Hematopoietic multipotent progenitor cell treated with erythropoietin and hydrocortisone succinate and interleukin-3 and kit ligand, for 17 days (in vitro differentiated cells): ENCODE data around the gene FSIP1.
"Not testable (repeated sequence)": the region's sequence is repeated elsewhere in the genome, so short reads cannot be mapped to it uniquely, and the experiment has no call there.

ENCODE experiments used
- DNase-seq: peaks from one replicate; pipeline ENCODE4 v3.0.0-alpha.2; 2015; ENCODE audit warnings: low spot score

The FSIP1 gene

DNA sequence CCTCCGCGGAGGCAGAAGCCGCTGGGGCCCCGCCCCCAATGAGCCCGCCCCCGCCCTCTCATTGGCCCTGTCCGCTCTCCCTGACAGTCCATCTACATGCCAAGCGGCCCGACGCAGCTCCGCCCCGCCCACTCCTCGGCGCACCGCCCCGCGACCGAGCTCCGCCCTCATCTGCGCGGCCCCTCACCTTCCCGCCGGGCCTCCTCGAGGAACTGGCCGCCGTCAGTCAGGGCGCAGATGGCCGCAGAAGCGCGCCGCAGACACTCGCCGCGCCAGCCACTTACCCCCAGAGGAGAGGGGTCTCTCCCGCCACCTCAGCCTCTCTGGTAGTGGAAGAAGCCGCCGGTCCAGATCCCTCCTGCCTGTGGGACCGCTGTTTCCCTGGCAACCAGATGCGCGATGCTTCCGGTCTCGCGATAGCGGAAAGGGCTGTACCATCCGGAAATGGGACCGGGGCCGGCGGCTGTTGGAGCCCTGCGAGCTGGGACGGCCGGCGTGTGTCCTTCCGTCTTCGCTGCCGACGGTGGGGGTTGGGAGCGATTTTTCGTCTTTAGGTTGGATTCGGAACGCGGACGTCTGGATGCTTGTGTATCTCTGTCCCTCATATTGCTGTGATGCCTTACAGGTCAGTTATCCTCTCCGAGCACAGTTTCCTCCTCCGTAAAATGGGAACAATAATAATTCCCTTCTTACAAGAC is at the start of gene FSIP1:
Gene FSIP1, minus strand, starts transcription at position 401 of the 698 bp plus-strand sequence. CDS start 6,317 bp downstream, outside the sequence.
- DNase-seq = peak; percentile 94

DNA sequence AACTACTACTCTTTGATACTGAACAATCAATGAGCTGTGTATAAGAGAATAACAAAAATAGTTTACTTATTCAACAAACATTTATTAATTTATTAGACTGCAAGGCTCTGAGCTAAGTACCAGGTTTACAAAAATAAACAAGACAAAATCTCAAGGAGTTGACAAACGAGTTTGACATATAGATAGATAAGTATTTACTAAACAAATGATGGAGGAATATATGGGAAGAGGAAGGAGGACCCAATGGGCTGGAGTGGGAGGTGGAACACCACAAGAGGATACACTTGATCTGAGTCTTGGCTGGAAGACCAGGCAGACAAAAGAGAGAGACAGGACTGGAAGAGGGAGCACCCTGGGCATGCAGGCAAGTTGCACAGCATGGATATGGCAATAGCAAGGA is 47.5 kb upstream of the FSIP1 start:
- no peak for DNase-seq

DNA sequence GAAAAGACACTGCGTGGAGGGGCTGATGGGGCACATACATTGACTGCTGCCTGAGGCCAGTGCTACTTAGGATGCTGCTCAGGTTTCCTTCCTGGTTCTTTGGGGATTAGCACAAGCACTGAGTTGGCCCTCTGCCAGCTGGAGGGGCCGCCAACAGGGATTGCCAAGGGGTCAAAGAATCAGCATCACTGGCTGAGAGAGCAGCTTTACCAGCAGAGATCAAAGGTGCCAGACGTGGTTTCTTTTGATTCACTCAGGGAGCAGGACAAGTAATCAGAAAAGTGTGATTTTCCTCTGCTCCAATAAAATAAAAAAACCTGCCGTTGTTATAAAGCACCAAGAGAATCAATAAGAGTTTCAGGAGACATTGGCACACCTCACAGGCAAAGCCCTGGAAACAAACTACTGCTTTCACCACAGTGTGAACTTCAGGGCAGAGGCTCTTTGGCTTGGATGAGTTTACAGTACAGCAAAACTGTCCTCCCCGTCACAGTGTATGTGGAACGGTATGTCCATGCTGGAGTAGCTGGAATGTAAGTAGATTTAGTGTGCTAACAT is 45.8 kb upstream of the FSIP1 start:
- DNase-seq = no peak

DNA sequence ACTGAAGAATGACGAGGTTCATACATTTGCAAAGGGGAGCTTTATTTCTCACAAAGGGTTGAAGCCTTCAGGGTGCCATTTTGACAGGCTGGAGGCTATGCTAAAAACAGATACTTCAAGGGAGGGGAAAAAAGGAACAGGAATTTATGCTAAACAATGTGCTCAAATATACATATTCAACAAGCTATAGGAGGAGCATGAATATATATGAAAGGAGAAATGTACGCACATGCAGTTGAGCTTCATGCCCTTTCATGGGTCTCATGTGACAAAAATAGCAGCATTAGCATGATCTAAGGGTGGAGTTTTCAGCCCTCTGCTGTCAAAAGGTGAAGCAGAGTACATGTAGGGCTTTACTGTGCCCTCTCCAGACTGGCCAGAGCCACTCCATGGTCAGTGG is 44.3 kb upstream of the FSIP1 start:
- DNase-seq = no peak

DNA sequence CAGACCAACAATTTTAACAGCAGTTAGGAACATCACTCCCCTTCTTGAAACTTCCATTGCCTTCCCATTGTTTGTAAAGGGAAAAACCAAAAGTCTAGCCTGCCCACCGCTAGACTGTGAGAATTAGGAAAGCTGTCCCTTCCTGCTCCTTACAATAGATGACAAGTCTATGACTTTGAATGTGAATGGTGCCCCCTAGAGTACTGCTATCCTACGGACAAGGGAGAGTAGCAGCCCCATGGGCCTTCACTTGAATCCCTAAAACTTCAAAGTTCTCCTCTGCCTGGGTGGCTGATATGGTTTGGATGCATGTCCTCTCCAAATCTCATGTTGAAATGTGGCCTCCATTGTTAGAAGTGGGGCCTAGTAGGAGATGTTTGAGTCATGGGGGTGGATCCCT is 41.0 kb upstream of the FSIP1 start:
- DNase-seq = no peak

DNA sequence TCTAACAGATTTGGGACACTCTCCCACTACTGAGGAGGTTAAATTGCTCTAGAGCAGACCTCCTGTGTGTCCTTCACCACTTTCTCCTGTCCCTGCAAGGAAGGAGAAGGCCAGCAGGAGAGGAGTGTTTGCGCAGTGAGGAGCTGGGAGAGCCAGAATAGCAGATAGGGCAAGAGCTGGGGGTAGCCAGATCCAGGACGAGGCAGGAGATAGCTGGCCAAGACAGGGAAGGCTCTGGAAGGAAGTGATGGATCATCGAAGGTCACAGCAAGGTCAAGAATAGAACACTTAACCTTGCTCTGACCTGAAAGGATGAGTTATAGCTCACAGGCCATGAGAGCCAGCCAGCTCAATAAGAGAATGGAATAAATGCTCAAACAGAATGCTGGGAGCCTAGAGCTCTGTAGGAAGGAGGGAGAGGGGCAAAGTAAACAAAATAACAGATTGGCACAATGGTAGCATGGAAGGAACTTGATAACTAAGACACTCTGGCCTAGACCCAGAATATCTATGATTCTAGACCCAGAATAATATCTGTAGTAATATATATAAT is 37.5 kb upstream of the FSIP1 start:
- no peak for DNase-seq

DNA sequence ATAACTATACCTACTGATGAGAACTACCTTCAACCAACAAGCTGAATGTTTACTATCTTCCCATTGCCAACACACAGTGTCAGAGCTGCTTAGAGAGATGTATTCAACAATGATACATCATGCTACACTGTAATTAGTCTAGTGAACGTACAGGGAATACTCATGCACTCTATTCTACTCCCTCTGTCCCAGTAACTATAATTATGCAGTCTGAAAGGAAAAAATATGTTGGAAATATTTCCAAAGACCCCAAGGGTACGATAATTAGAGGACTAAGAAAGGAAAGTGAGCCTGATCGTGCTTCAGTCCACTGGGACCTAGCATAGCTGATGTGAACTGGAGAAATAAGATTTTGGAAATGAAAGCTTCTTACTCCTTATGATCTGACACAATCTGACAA is 36.9 kb upstream of the FSIP1 start:
- no peak for DNase-seq

DNA sequence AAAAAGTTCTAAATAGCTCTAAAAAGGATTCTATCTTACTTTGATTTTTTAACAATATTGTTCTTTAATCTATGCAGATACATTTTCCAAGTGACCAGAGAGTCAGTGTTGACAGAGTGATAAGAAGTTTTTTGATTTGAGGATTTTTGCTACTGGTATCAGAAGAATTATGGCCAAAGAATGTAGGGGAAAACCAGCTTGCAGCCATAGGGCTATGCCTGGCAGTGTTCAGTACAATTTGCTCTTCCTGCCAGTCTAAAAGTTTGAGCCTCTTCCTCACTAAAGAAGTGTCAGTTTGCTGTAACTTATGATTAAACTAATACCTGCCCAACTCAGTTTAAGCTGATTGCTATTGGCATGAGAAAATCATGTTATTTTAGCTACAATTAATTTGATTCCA is 35.3 kb upstream of the FSIP1 start:
- DNase-seq = no peak

DNA sequence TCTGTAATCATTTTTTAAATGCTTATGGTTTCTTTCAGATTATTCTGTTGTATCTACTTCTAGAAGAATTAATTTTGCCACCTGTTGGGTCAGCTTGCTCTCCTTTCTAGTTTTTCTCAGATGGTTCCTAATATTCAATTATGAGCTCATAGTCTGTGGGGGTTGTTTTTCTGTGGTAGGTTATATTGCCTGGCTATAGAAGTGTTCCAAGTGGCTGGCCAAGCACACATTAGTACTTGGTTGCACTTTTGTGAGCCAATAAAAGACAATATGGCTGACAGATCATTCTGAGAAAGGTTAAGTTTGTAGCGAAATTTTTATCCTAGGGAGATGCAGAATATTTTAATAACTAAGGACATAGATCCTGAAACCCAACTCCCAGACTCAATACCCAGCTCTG is 31.8 kb upstream of the FSIP1 start:
- DNase-seq = no peak

DNA sequence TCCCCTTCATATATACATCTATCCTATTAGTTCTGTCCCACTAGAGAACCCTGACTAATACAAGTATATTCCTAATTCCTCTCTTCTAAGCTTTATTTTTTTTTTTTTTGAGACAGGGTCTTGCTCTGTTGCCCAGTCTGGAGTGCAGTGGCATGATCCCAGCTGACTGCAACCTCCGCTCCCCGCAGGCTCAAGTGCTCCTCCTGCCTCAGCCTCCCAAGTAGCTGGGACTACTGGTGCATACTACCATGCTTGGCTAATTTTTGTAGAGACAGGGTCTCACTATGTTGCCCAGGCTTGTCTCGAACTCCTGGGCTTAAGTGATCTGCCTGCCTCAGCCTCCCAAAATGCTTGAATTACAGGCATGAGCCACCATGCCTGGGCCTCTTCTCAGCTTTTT is 30.0 kb upstream of the FSIP1 start:
- not testable (repeated sequence) for DNase-seq

DNA sequence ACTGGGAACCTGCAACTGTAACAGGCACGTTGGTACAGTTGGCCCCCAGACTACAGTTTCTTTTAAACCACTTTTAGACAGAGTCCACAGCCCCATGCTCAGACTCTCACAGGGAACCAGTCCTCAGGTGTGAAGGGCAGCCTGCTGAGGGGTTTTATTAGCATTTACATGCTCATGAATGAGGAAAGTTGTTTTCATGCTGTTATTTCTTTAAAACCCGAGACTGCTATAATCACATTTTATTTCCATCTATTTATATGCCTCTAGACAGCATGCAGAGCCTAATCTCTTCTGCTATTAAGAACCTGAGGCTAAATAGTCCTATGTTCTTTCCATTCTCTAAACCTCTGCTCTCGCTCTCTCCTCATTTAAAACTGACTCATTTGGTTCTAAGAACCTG is 26.3 kb upstream of the FSIP1 start:
- DNase-seq = no peak

DNA sequence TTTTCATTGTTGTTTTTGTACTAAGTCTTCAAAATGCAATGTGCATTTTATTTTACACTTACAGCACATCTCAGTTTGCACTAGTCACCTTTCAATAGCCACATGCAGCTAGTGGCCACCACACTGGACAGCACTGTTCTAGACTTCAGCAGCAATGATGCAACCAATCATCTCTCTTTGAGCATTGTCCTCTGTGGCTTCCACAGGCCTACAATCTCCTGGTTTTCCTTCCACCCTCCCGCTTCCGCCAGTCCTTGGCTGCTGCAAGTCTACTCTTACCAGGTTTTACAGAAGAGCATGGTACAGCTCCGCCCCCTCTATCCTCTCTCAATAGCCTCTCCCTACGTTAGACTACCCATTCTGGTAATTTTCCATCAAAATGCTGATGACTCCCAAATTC is 25.1 kb upstream of the FSIP1 start:
- no peak for DNase-seq

DNA sequence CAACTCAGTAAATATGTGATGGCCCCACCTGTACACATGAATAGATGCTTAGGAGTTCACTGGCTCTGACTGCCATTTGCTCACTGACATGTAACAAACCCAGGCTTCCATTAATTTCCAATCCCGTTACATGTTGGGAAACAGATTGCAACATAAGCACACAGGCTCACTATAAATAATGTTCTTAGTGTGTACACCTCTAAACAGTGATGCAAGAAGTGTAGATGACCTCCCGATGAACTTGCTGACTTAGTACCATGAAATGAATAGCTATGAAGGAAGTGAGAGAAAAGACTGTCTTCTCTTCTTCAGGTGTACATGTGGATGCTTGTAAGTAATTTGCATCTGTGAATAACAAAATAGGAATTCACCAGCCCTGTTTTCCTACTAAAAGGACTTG is 21.4 kb upstream of the FSIP1 start:
- DNase-seq = no peak

DNA sequence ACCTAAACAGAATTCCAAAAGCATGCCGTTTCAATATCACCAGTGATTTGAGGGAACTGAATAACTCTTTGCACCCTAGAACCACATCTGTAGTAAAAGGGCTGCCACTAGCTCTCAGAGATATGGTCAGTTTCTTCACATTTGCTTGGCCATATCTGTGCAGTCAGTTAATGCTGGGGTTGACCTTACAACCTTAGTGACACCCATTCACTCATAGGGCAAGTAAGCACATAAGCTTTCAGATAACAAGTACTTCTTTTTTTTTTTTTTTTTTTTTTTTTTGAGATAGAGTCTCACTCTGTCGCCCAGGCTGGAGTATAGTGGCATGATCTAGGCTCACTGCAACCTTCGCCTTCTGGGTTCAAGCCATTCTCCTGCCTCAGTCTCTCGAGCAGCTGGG is 20.4 kb upstream of the FSIP1 start:
- DNase-seq = no peak

DNA sequence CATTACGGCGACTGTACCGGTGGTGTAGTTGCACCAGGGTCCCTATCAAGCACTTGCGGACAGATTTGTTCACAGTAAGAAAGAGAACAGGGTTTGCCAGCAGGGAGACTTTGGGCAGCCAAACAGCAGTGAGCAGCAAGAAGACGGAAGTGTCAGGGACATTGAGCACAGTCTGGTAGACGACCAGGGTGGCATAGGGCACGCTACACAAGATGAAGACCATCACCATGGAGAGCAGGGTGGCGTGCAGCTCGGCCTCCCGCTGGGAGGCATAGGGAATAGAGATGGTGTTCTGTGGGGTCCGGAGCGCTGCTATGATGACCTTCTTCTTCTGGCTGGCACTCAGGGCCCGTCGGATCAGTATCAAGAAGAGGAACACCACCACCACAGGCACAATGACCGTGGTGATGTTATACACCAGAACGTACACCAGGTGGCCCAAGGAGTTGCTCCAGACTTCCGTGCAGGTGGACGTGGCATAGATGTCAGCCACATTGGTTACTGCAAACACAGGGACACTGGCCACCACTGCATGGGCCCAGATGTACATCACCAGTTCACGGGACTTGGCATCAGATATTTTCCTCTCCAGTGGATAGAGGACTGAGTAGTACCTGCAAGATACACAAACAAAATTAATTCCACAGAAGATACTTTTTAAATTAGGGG is 19.1 kb upstream of the FSIP1 start:
- no peak for DNase-seq

DNA sequence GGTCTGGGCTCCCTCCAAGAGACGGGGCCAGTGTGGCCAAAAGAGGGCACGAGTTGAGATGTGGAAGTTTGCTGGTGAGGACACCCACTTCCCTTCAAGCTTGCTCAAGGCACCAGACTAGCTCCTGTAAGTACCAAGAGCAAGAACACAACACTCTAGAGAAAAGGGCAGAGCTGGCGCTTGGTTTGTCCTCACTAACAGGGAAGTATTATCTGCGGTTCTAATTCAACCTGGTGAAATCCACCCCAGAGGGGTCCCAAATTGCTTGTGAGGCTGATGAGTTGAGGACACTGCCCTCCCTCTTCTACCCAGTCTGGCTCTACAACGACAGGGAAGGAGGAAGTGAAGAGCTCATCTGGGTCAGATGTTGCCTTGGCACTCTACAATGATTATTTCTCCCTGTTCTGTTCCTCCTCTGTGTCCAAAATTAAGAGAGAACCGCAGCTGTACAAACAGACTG is 16.9 kb upstream of the FSIP1 start:
- no peak for DNase-seq

DNA sequence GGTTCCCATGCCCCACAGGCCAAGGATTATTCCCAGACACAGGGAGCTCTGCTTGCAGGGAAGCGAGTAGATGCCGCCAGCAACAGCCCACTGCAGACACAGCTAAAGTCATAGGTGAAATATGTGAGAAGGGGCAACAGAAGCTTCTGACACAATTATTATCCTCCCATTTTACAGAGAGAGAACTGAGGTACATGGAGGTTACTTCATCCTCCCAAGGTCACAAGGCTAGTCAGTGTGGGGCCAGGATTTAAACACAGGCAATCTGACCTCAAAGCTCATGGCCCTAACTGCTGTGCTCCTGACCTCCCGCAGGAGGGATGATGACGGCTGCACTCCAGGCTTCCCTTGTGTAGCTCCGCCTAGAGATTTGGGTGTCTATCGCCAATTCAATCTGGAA is 15.7 kb upstream of the FSIP1 start:
- no peak for DNase-seq

DNA sequence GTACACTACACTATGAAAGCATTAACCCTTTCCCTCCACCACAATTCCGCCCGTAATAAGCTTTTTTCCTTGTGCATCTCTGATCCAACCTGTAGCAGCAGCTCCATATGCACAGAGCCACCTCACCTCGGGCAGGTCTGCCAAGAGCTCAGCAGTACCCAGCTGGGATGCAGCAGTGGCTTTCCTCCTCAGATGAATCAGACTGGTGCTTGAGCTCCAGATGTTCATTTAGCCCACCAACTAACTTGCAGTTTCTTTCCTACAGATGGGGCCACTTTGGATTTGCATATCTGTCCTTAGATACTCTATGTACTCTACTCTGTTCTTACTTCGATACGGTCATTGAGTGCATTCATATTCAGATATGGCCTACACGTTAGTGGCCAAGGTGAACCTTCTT is 14.8 kb upstream of the FSIP1 start:
- no peak for DNase-seq

DNA sequence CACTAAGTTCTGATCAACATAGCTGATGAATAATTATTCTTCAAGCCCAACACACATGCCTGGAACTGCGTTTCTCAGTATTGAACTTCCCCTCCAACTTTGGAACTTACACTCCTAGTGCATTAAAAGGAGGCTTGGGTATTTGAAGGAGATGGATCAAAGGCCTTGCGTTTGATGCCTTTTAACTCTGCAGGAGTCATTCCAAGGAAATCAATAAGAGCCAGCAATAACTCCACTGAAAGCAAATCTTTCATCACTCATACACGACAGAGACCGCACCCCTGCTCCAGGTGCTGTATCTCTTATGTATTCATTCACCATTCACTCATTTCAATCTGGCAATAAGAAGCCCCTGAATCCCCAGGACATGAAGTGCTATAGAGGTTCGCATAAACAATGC is 14.0 kb upstream of the FSIP1 start:
- no peak for DNase-seq

DNA sequence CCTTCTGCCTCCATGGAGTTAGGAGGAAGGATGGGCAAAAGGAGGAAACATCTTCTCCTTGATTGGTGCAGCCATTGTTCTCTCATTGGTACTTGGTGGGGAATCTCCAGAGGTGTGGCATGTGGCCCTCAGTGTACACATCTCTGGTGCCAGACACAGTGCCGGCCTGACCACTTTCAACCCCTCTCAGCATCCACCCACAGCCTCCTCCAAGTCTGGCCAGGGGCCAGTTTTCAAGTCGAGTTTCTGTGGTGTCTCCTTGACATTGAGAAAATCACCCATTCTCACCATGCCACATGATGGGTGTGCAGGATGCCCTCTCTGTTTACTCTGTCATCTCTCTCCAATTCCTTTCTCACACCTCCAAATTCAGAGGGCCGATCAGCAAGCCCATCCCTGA is 12.8 kb upstream of the FSIP1 start:
- no peak for DNase-seq

DNA sequence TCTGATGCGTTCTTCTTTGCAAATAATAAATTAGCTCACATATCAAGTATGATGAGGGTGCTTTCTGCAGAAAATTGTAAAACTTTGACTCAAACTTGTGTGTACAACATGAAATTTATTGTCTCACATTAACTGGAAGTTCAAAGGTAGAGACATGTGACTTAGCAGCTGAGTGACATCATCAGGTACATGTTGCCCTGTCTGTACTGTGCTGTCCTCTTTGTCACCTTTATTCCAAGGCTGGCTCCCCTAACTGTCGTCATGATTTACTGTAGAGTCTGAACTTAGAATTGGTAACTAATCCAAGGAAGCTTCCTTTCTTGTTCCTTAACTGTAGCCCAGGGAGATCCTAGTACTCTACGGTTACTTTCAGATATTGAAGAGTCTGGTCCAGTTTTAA is 12.3 kb upstream of the FSIP1 start:
- no peak for DNase-seq

DNA sequence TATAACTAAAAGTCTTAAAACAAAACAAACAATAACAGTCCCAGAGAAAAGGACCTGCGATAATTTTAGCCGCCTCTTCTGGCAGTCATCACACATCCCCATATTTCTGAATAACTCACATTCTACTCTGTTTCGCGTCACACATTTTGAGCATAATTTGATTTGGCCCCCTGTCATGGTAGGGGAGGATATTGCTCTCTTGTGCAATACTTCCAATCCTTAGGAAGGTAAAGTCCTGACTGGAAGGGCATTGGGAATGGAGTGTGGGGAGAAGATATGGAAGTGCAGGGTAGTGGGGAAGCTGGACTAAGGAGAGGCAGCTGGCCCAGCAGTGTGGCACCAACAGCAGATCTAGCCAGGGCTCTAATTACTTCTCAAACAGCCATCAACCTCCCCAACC is 11.3 kb upstream of the FSIP1 start:
- DNase-seq = no peak

DNA sequence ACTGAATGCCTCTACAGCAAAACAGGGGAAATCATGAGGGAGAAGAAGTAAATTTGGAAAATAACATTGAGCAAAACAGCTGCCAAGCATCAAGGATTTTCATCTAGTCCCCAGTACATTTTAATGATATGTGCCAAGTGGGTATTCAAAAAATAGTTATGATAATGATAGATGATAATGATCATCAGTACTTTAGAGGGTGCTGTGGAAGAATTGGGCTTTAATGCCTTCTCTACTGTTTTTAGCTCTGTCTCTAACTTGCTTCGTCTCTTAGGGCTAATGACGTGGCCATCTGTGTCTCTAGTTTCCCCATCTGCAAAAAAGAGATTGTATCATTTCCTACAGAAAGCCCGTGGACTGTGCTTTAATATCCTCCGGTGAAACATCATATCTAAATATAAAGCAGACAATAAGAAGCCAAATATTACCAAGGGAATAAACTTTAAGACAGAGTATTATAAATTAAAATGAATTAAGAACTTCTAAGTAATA is 10.2 kb upstream of the FSIP1 start:
- DNase-seq = no peak
